Measurements from ENCODE around the gene FLOT2.
"Not testable (repeated sequence)": the region's sequence is repeated elsewhere in the genome, so short reads cannot be mapped to it uniquely, and the experiment has no call there.

The FLOT2 gene

GRCh38 chr17:28917465-28917864 lies 19.9 kb upstream of the FLOT2 start:
- in situ Hi-C loops (cut with HindIII; ENCODE audit: low sequenced_read_pairs): no loop called here

- in situ Hi-C loops (cut with HindIII; ENCODE audit: low sequenced_read_pairs): no loop called here
Measured at GRCh38 chr17:28917029-28917428, 19.5 kb upstream of the FLOT2 start.

- in situ Hi-C loops (cut with HindIII; ENCODE audit: low sequenced_read_pairs): no loop called here
Measured at GRCh38 chr17:28916302-28916934, 18.9 kb upstream of the FLOT2 start.

- in situ Hi-C loops (cut with HindIII; ENCODE audit: low sequenced_read_pairs): no loop called here
Measured at GRCh38 chr17:28912938-28913333, 15.4 kb upstream of the FLOT2 start.

- in situ Hi-C loops (cut with HindIII; ENCODE audit: low sequenced_read_pairs): no loop called here
Measured at GRCh38 chr17:28912281-28912937, 14.9 kb upstream of the FLOT2 start.

GRCh38 chr17:28911411-28912045 lies 14.0 kb upstream of the FLOT2 start:
- in situ Hi-C loops (cut with HindIII; ENCODE audit: low sequenced_read_pairs): no loop called here

GRCh38 chr17:28910534-28910933 lies 13.0 kb upstream of the FLOT2 start:
- in situ Hi-C loops (cut with HindIII; ENCODE audit: low sequenced_read_pairs): no loop called here

- in situ Hi-C loops (cut with HindIII; ENCODE audit: low sequenced_read_pairs): no loop called here
Measured at GRCh38 chr17:28908640-28909167, 11.2 kb upstream of the FLOT2 start.

- in situ Hi-C loops (cut with HindIII; ENCODE audit: low sequenced_read_pairs): no loop called here
Measured at GRCh38 chr17:28907709-28908475, 10.4 kb upstream of the FLOT2 start.

- in situ Hi-C loops (cut with HindIII; ENCODE audit: low sequenced_read_pairs): no loop called here
Measured at GRCh38 chr17:28906706-28907438, 9.3 kb upstream of the FLOT2 start.

GRCh38 chr17:28906276-28906675 lies 8.7 kb upstream of the FLOT2 start:
- in situ Hi-C loops (cut with HindIII; ENCODE audit: low sequenced_read_pairs): no loop called here

GRCh38 chr17:28904800-28905199 lies 7.3 kb upstream of the FLOT2 start:
- in situ Hi-C loops (cut with HindIII; ENCODE audit: low sequenced_read_pairs): no loop called here

GRCh38 chr17:28903546-28903841 lies 6.0 kb upstream of the FLOT2 start:
- in situ Hi-C loops (cut with HindIII; ENCODE audit: low sequenced_read_pairs): not testable (repeated sequence)

GRCh38 chr17:28902819-28903545 lies 5.4 kb upstream of the FLOT2 start, which contains the start of gene DHRS13:
Gene DHRS13, minus strand, starts transcription at chr17:28903079. Its CDS starts 135 bp downstream, at chr17:28902944.
- in situ Hi-C loops (cut with HindIII; ENCODE audit: low sequenced_read_pairs): no loop called here

- in situ Hi-C loops (cut with HindIII; ENCODE audit: low sequenced_read_pairs): no loop called here
Measured at GRCh38 chr17:28901866-28902818, 4.6 kb upstream of the FLOT2 start.

- in situ Hi-C loops (cut with HindIII; ENCODE audit: low sequenced_read_pairs): no loop called here
Measured at GRCh38 chr17:28900986-28901726, 3.6 kb upstream of the FLOT2 start.

- in situ Hi-C loops (cut with HindIII; ENCODE audit: low sequenced_read_pairs): no loop called here
Measured at GRCh38 chr17:28899212-28899815, 1.8 kb upstream of the FLOT2 start.

GRCh38 chr17:28898527-28898955 lies 1.0 kb upstream of the FLOT2 start:
- in situ Hi-C loops (cut with HindIII; ENCODE audit: low sequenced_read_pairs): no loop called here

Measured in DLD1 (cell line).